Lower lobe of right lung (tissue), 2 donors: ENCODE data around the gene RB1. TPM values are rescaled to one million over a fixed set of nuclear protein-coding genes. Genes with fewer than 3 reads are reported as not detected.

Experiments
- ATAC-seq, 2 donors: fragments of 200-7000 bp; cut with Tn5 transposase; one replicate each; pipeline ENCODE4 v1.9.1; 2020 to 2022; ENCODE audit warnings: mild to moderate bottlenecking in 2 of 2, moderate library complexity in 2 of 2
- DNase-seq: peaks from one replicate; pipeline ENCODE4 v3.0.0-alpha.2; 2020
- H3K27ac ChIP-seq: fragments of 200-600 bp; one replicate; pipeline ENCODE4 v1.8.0; 2022
- H3K27me3 ChIP-seq: fragments of 200-600 bp; one replicate; pipeline ENCODE4 v1.8.0; 2022; ENCODE audit warnings: low read depth
- H3K36me3 ChIP-seq: fragments of 200-600 bp; one replicate; pipeline ENCODE4 v1.8.0; 2022; ENCODE audit warnings: mild to moderate bottlenecking
- H3K4me1 ChIP-seq: fragments of 200-600 bp; one replicate; pipeline ENCODE4 v1.8.0; 2022
- H3K4me3 ChIP-seq: fragments of 200-600 bp; one replicate; pipeline ENCODE4 v1.8.0; 2022; ENCODE audit warnings: mild to moderate bottlenecking
- H3K9me3 ChIP-seq: fragments of 200-600 bp; one replicate; pipeline ENCODE4 v1.8.0; 2022
- intact Hi-C: fragments of 100-400 bp; cut with DNase I; formaldehyde crosslinking; loops from one replicate; pipeline ENCODE4 v1.11.0; 2022
- total RNA-seq: library from RNA; stranded (reverse); fragmentation: NEBNext Ultra II Directional; extraction: Animal tissue kit (Norgen Biotek cat#: 25700); gene quantifications from one replicate; pipeline ENCODE4 v1.2.1, GENCODE V29; 2021
- TF ChIP-seq, protein P1 (sequence below): fragments of 200-600 bp; IDR thresholded peaks from one replicate; pipeline ENCODE4 v1.8.0; 2022; ENCODE audit warnings: antibody characterized with exemption, mild to moderate bottlenecking
- donor health status: DM: no; HTN: yes; CAD: no; lungs with severe emphysema.

RB1 gene
- total RNA-seq, 1 donor from 2014 or later, result 38.1 TPM

DNA sequence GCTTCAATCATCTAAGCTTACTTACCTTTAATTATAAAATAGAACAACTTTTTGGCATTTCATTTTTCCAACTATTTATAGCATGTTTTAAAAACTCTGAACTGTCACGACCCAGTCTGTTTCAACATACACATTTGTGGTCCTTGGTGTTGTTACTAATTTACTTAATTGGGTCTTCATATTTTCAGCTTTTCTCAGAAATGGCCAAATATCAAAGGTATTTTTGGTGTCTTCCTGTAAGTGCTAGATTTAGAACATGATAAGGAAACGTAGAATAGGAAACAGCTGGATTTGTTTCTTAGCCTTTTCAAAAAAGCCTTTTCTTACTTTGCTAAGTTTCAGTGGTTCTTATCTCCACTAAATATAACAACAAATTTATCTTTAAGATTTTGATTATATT lies 97.9 kb downstream of the RB1 start:
- Histone ChIP-seq H3K4me3 (no peak overlapping the region), H3K9me3 (no peaks in the 10 kb centered on the region), H3K4me1 (peaks cover 74% of the 10 kb centered on the region), H3K27ac (peak overlapping the region; percentile 31), H3K27me3 (no peaks in the 10 kb centered on the region), H3K36me3 (no peaks in the 10 kb centered on the region)
- intact Hi-C loops, result no loop called here
- TF ChIP-seq, protein P1, sequence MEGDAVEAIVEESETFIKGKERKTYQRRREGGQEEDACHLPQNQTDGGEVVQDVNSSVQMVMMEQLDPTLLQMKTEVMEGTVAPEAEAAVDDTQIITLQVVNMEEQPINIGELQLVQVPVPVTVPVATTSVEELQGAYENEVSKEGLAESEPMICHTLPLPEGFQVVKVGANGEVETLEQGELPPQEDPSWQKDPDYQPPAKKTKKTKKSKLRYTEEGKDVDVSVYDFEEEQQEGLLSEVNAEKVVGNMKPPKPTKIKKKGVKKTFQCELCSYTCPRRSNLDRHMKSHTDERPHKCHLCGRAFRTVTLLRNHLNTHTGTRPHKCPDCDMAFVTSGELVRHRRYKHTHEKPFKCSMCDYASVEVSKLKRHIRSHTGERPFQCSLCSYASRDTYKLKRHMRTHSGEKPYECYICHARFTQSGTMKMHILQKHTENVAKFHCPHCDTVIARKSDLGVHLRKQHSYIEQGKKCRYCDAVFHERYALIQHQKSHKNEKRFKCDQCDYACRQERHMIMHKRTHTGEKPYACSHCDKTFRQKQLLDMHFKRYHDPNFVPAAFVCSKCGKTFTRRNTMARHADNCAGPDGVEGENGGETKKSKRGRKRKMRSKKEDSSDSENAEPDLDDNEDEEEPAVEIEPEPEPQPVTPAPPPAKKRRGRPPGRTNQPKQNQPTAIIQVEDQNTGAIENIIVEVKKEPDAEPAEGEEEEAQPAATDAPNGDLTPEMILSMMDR, result no peak
- ATAC-seq, result no peak
- DNase-seq, result no peak

GRCh38 chr13:48402325-48402932 lies 98.9 kb downstream of the RB1 start:
- intact Hi-C loops, result no loop called here
- Histone ChIP-seq H3K9me3 (no peaks in the 10 kb centered on the region), H3K4me3 (no peak overlapping the region), H3K4me1 (peaks cover 73% of the 10 kb centered on the region), H3K27me3 (no peaks in the 10 kb centered on the region), H3K27ac (peak overlapping the region; percentile 69), H3K36me3 (no peaks in the 10 kb centered on the region)
- TF ChIP-seq, protein P1, result no peak
- DNase-seq (no peak), ATAC-seq (no peak)

GRCh38 chr13:48403151-48403631 lies 99.6 kb downstream of the RB1 start:
- peak; percentile 77 to 79 for ATAC-seq

GRCh38 chr13:48403913-48404312 lies 100.4 kb downstream of the RB1 start:
- no peaks in the 10 kb centered on the region for H3K36me3 ChIP-seq
- peaks cover 75% of the 10 kb centered on the region for H3K4me1 ChIP-seq
- TF ChIP-seq, protein P1, result no peak
- H3K27me3 ChIP-seq, result no peaks in the 10 kb centered on the region
- H3K4me3 ChIP-seq, result peak overlapping the region; percentile 31
- no peaks in the 10 kb centered on the region for H3K9me3 ChIP-seq
- intact Hi-C loops, result no loop called here
- ATAC-seq (peak; percentile 18 to 51), DNase-seq (no peak)
- peak overlapping the region; percentile 69 for H3K27ac ChIP-seq

More at GRCh38 chr13:48403151-48403631, 99.6 kb downstream of the RB1 start:
- TF ChIP-seq, protein P1, result no peak
- no peaks in the 10 kb centered on the region for H3K9me3 ChIP-seq
- no peaks in the 10 kb centered on the region for H3K27me3 ChIP-seq
- H3K36me3 ChIP-seq, result no peaks in the 10 kb centered on the region
- DNase-seq, result no peak
- H3K4me3 ChIP-seq, result peak overlapping the region; percentile 31
- H3K27ac ChIP-seq, result peak overlapping the region; percentile 69
- intact Hi-C loops, result no loop called here
- peaks cover 68% of the 10 kb centered on the region for H3K4me1 ChIP-seq

DNA sequence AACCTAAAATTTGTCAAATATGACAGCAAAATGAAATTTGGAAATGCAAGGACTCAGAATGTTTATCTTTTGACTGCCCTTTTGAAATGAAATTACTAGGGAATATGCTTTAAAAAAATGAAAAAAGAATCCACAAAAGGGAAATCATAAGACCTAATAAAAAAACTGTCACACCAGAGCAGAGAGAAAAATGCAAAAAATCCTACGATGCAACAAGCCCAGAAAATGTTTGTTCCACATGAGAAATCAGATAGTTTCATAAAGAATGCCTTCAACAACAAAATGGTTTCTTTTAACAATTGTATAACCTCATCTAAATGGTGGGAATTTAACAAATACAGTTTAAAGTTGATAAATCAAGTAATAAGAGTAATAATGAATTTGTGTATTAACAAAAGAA lies 101.4 kb downstream of the RB1 start:
- no peak overlapping the region for H3K4me3 ChIP-seq
- no peaks in the 10 kb centered on the region for H3K36me3 ChIP-seq
- ATAC-seq (no peak), DNase-seq (no peak)
- peaks cover 67% of the 10 kb centered on the region for H3K4me1 ChIP-seq
- no peaks in the 10 kb centered on the region for H3K27me3 ChIP-seq
- peak overlapping the region; percentile 69 for H3K27ac ChIP-seq
- intact Hi-C loops, result no loop called here
- TF ChIP-seq, protein P1, result no peak
- no peaks in the 10 kb centered on the region for H3K9me3 ChIP-seq
